Motor neuron (in vitro differentiated cells): ENCODE results near the gene CNGB1. TPM values are rescaled to one million over a fixed set of nuclear protein-coding genes. Genes with fewer than 3 reads are reported as not detected.

Source experiments
- ATAC-seq, 8 experiments: fragments of 200-7000 bp; cut with Tn5 transposase; replicated peaks in 6 of 8; 2 replicates each; pipeline ENCODE4 v1.8.0; 2021; ENCODE audit warnings: mild to moderate bottlenecking in 8 of 8, moderate library complexity in 8 of 8
- H3K27ac ChIP-seq, 2 donors: fragments of 250-450 bp; sonication (Bioruptor Pico); 2 replicates each; pipeline ENCODE4 v1.9.0; 2021; ENCODE audit warnings: antibody characterized with exemption in 2 of 2, mild to moderate bottlenecking in 2 of 2, moderate library complexity in 1 of 2
- H3K4me1 ChIP-seq, 2 donors: fragments of 250-450 bp; sonication (Bioruptor Pico); replicated peaks in 1 of 2; 2 replicates each; pipeline ENCODE4 v1.6.1; 2021; ENCODE audit warnings: antibody characterized with exemption in 2 of 2, mild to moderate bottlenecking in 2 of 2, moderate library complexity in 1 of 2
- H3K4me3 ChIP-seq, 5 donors: fragments of 250-450 bp; sonication (Bioruptor Pico); 2 replicates each; pipeline ENCODE4 v1.9.0; 2021; ENCODE audit warnings: antibody characterized with exemption in 5 of 5, mild to moderate bottlenecking in 5 of 5, moderate library complexity in 4 of 5
- WGBS, 10 experiments: fragments of 450-650 bp; shearing (Covaris generic); methylation state at CpG; one replicate each; pipeline ENCODE4 v1.0.0; 2022; 5-methylcytosine and 5-hydroxymethylcytosine counted together
- in situ Hi-C, 9 experiments: fragments of 400-800 bp; cut with MboI; loops; one replicate each; pipeline ENCODE4 v1.15.0; 2021; ENCODE audit warnings: low sequenced_read_pairs in 9 of 9, low pct_unique_long_range_greater_than_20kb in 2 of 9; ENCODE audit not compliant: unreplicated experiment in 9 of 9
- total RNA-seq, 8 experiments: library from RNA; unstranded; fragments of 300-600 nt; gene quantifications; 2 replicates each; pipeline versions ENCODE4 v1.2.3 to v1.2.4, GENCODE V29; 2022

Gene CNGB1
- total RNA-seq, 8 experiments from 2014 or later = 0.05 to 2.1 (median 1.2) TPM; not detected in 1

- Histone ChIP-seq H3K4me3 (no peak overlapping the region), H3K27ac (no peak overlapping the region), H3K4me1 (no peaks in the 10 kb centered on the region)
- in situ Hi-C loops = loop anchor here in 1 of 9 experiments (25.0 kb wide), 1 partner anchor 196 kb away; no protein-coding TSS in a partner anchor
- ATAC-seq = peak in 1 of 8 experiments; percentile 62
- WGBS, 10 experiments = 29 to 100% (median 73%) methylated on average over 1 to 6 of the region's 12 CpGs; no CpG with 5 or more reads in 4 of the 10 experiments
These were observed 55.0 kb downstream of the CNGB1 start for GRCh38 chr16:57915811-57916488.

- WGBS, 10 experiments = 55 to 90% (median 76%) methylated on average over 2 to 6 of the region's 9 CpGs; no CpG with 5 or more reads in 6 of the 10 experiments
- ATAC-seq = no peak
- in situ Hi-C loops = loop anchor here in 1 of 9 experiments (25.0 kb wide), 1 partner anchor 197 kb away; no protein-coding TSS in a partner anchor
- no peak overlapping the region for H3K27ac ChIP-seq
- H3K4me1 ChIP-seq = no peaks in the 10 kb centered on the region
- no peak overlapping the region for H3K4me3 ChIP-seq
These were observed 55.7 kb downstream of the CNGB1 start for GRCh38 chr16:57915267-57915666.

- no peak overlapping the region for H3K4me3 ChIP-seq
- H3K27ac ChIP-seq = no peak overlapping the region
- no peaks in the 10 kb centered on the region for H3K4me1 ChIP-seq
- ATAC-seq = no peak
- in situ Hi-C loops = loop anchor here in 1 of 9 experiments (25.0 kb wide), 1 partner anchor 198 kb away; no protein-coding TSS in a partner anchor
- 33 to 90% (median 80%) methylated on average over 1 to 6 of the region's 9 CpGs; no CpG with 5 or more reads in 3 of the 10 experiments for WGBS, 10 experiments
These were observed 56.4 kb downstream of the CNGB1 start for GRCh38 chr16:57914244-57915173.

GRCh38 chr16:57912529-57913260 is 58.2 kb downstream of the CNGB1 start:
- in situ Hi-C loops = loop anchor here in 1 of 9 experiments (25.0 kb wide), 1 partner anchor 200 kb away; no protein-coding TSS in a partner anchor
- no peak for ATAC-seq
- Histone ChIP-seq H3K4me3 (no peak overlapping the region), H3K27ac (no peak overlapping the region), H3K4me1 (no peaks in the 10 kb centered on the region)
- 0 to 100% (median 80%) methylated on average over 1 to 11 of the region's 16 CpGs; no CpG with 5 or more reads in 1 of the 10 experiments for WGBS, 10 experiments

- Histone ChIP-seq H3K27ac (no peak overlapping the region), H3K4me1 (no peaks in the 10 kb centered on the region), H3K4me3 (no peak overlapping the region)
- peak in 3 of 8 experiments; percentile 29 to 70 (median 29) for ATAC-seq
- in situ Hi-C loops = loop anchor here in 1 of 9 experiments (25.0 kb wide), 1 partner anchor 201 kb away; no protein-coding TSS in a partner anchor
- WGBS, 10 experiments = 0 to 100% (median 77%) methylated on average over 1 to 3 of the region's 9 CpGs; no CpG with 5 or more reads in 4 of the 10 experiments
These were observed 59.2 kb downstream of the CNGB1 start for GRCh38 chr16:57911743-57912142.

DNA sequence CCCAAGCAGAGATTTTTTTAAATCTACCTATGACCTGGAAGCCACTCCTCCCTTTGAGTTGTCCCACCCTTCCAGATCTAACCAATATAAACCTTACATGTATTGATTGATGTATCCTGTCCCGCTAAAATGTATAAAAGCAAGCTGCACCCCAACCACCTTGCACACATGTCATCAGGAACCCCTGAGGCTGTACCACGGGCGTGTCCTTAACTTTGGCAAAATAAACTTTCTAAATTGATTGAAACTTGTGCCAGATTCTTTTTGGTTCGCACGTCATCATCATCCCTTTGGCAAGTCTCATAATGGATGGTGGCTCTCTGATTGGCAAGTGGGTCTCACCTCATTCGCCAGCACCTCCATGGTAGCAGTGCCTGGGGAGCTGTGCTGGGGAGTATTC is 60.2 kb downstream of the CNGB1 start:
- ATAC-seq = no peak
- H3K4me3 ChIP-seq = no peak overlapping the region
- 51 to 100% (median 96%) methylated on average over 1 to 4 of the region's 6 CpGs; no CpG with 5 or more reads in 2 of the 10 experiments for WGBS, 10 experiments
- no peaks in the 10 kb centered on the region for H3K4me1 ChIP-seq
- H3K27ac ChIP-seq = no peak overlapping the region
- in situ Hi-C loops = loop anchor here in 1 of 9 experiments (25.0 kb wide), 1 partner anchor 202 kb away; no protein-coding TSS in a partner anchor

DNA sequence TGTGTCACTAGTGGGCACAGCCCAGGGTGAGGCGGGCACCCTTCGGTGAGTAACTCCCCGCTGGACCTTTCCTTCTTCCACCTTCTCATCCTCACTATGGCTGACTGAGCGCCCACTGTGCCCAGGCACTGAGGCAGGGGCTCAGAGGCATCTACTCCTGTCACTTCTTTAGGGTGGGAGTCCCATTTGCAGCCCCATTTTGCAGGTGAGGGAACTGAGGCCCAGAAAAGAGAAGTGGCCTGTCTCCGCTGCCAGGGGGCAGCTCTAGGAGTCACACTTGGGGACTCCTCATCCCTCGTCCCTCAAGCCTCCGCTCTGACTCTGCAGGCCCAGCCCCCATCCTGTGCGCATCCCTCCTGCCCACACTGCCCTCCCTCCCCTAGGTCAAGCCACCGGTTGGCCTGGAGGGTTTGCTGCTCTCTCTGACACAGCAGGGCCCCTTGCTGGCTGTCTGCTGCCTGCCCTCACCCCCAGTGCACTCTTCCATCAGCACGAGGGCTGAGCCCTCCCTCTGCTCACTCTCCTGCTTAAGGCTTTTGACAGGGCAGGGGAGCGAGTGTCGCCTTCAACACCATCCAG is 62.4 kb downstream of the CNGB1 start:
- in situ Hi-C loops = loop anchor here in 3 of 9 experiments (10.0 to 25.0 kb wide), 2 partner anchors 96 to 204 kb away; partner anchors contain the start of genes USB1 (in 2 of the 3) and ZNF319 (in 2 of the 3)
- WGBS, 10 experiments = 59 to 100% (median 89%) methylated on average over 1 to 4 of the region's 12 CpGs; no CpG with 5 or more reads in 7 of the 10 experiments
- no peak for ATAC-seq

DNA sequence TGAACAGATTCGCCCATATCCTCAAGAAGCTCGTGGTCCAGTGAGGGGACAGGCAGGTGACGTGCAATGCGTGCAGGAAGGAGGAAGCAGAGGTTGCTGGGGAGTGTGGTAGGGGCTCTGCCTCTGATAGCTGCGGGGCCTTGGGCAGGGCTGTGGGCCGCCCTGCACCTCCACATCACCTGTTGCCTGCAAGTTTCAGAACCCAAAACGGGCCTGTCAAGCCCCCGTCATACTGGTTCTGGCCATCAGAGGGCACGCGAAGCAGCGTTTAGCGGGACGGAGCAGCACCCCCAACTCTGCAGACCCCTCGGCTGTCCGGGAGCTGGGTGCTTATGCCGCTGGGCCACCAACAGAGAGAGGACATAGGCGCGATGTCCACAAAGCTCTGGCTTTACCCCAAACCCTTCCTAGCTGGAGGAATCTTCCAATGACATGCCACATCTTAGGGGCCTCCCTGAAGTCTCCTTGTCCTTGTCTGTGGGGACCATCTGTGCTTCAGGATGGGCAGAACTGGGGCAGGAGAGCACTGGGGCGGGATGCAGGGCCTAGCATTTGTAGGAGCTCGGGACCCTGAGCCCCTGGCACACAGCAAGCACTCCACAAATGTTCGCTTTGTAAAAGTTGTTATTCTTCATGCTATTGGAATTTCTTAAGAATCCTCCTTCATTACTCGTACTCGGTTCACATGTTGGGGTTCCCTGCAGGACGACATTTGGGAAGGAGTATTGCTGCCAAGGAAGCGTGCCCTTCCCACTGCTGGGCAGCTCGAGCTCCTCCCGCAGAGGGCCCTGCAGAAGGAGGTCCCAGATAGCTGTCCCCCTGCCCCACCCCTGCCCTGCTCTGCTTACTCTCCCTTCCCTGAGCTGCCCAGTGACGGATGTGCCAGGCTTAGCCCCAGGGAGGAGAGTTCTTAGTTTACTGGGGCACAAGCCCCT is 64.3 kb downstream of the CNGB1 start:
- Histone ChIP-seq H3K4me1 (no peaks in the 10 kb centered on the region), H3K27ac (no peak overlapping the region), H3K4me3 (no peak overlapping the region)
- in situ Hi-C loops = loop anchor here in 3 of 9 experiments (10.0 to 25.0 kb wide), 2 partner anchors 98 to 206 kb away; partner anchors contain the start of genes USB1 (in 2 of the 3) and ZNF319 (in 2 of the 3)
- 0 to 87% (median 50%) methylated on average over 2 to 12 of the region's 28 CpGs; no CpG with 5 or more reads in 3 of the 10 experiments for whole genome bisulfite sequencing, 10 experiments
- ATAC-seq = peak in 4 of 8 experiments; percentile 32 to 70 (median 50)

More for the DNA sequence above, 62.4 kb downstream of the CNGB1 start:
- no peak overlapping the region for H3K27ac ChIP-seq
- H3K4me1 ChIP-seq = no peaks in the 10 kb centered on the region
- no peak overlapping the region for H3K4me3 ChIP-seq

GRCh38 chr16:57904101-57904500 is 66.8 kb downstream of the CNGB1 start:
- Histone ChIP-seq H3K27ac (no peak overlapping the region), H3K4me3 (no peak overlapping the region), H3K4me1 (no peaks in the 10 kb centered on the region)
- ATAC-seq = no peak
- 17 to 100% (median 53%) methylated on average over 2 to 7 of the region's 8 CpGs; no CpG with 5 or more reads in 6 of the 10 experiments for WGBS, 10 experiments
- in situ Hi-C loops = loop anchor here in 3 of 9 experiments (5.0 to 25.0 kb wide), 3 partner anchors 98 to 208 kb away; partner anchors contain the start of genes USB1 (in 3 of the 3) and ZNF319 (in 3 of the 3)

- H3K4me1 ChIP-seq = no peaks in the 10 kb centered on the region
- no peak overlapping the region for H3K27ac ChIP-seq
- H3K4me3 ChIP-seq = no peak overlapping the region
- ATAC-seq = no peak
- in situ Hi-C loops = loop anchor here in 3 of 9 experiments (5.0 to 25.0 kb wide), 3 partner anchors 99 to 209 kb away; partner anchors contain the start of genes USB1 (in 3 of the 3) and ZNF319 (in 3 of the 3)
- 20 to 100% (median 87%) methylated on average over 1 to 7 of the region's 18 CpGs; no CpG with 5 or more reads in 6 of the 10 experiments for WGBS, 10 experiments
These were observed 67.3 kb downstream of the CNGB1 start for GRCh38 chr16:57903656-57904055.
